Liver (tissue), 9 donors: ENCODE data around the gene SLC25A13. TPM values are rescaled to one million over a fixed set of nuclear protein-coding genes. Genes with fewer than 3 reads are reported as not detected.
A peak's percentile ranks its signal among the peaks of the same experiment; 100 is the strongest.

ENCODE experiments used
- DNase-seq: peaks from one replicate; pipeline ENCODE4 v3.0.0-alpha.2; 2017; ENCODE audit warnings: low spot score
- H3K27ac ChIP-seq, 2 donors: one replicate each; pipeline ENCODE4 v1.7.0; 2013; ENCODE audit warnings: inconsistent platforms in 2 of 2, low read length in 2 of 2, control low read depth in 1 of 2, low read depth in 1 of 2, mild to moderate bottlenecking in 1 of 2
- H3K27me3 ChIP-seq, 4 donors: one replicate each; pipeline versions ENCODE4 v1.6.1 to v1.7.0; 2013; ENCODE audit warnings: low read length in 3 of 4, inconsistent platforms in 1 of 4, mild to moderate bottlenecking in 1 of 4, moderate library complexity in 1 of 4; ENCODE audit not compliant: control insufficient read depth in 4 of 4, insufficient read depth in 4 of 4
- H3K36me3 ChIP-seq, 4 donors: one replicate each; pipeline versions ENCODE4 v1.6.1 to v1.7.0; 2013; ENCODE audit warnings: low read length in 3 of 4, mild to moderate bottlenecking in 3 of 4, low read depth in 1 of 4, moderate library complexity in 1 of 4; ENCODE audit not compliant: control insufficient read depth in 4 of 4, insufficient read depth in 3 of 4
- H3K4me1 ChIP-seq, 4 donors: one replicate each; pipeline versions ENCODE4 v1.6.1 to v1.7.0; 2013; ENCODE audit warnings: low read length in 3 of 4, mild to moderate bottlenecking in 3 of 4, moderate library complexity in 1 of 4; ENCODE audit not compliant: control insufficient read depth in 4 of 4, insufficient read depth in 4 of 4
- H3K4me3 ChIP-seq, 3 donors: one replicate each; pipeline versions ENCODE4 v1.6.1 to v1.7.0; 2013; ENCODE audit warnings: low read length in 3 of 3, control low read depth in 1 of 3, low read depth in 1 of 3, mild to moderate bottlenecking in 1 of 3
- H3K9ac ChIP-seq, 2 donors: one replicate each; pipeline ENCODE4 v1.7.0; 2013; ENCODE audit warnings: low read length in 2 of 2, mild to moderate bottlenecking in 2 of 2, moderate library complexity in 2 of 2, control low read depth in 1 of 2, low read depth in 1 of 2
- H3K9me3 ChIP-seq, 4 donors: one replicate each; pipeline versions ENCODE4 v1.6.1 to v1.7.0; 2013; ENCODE audit warnings: low read length in 3 of 4; ENCODE audit not compliant: control insufficient read depth in 4 of 4
- EGR1 ChIP-seq, 2 donors: IDR thresholded peaks; 2 replicates each; pipeline ENCODE4 v1.6.1; 2016 to 2018; ENCODE audit warnings: antibody characterized with exemption in 2 of 2, low read depth in 2 of 2
- FOXA1 ChIP-seq: IDR thresholded peaks from 2 replicates; pipeline ENCODE4 v1.6.1; 2016; ENCODE audit warnings: antibody characterized with exemption
- FOXA2 ChIP-seq: IDR thresholded peaks from 2 replicates; pipeline ENCODE4 v1.6.1; 2016; ENCODE audit warnings: antibody characterized with exemption
- GABPA ChIP-seq, 2 donors: IDR thresholded peaks in 1 of 2; conservative IDR thresholded peaks in 1 of 2; 2 replicates each; pipeline ENCODE4 v1.6.1; 2016; ENCODE audit warnings: antibody characterized with exemption in 2 of 2, mild to moderate bottlenecking in 1 of 2, moderate library complexity in 1 of 2
- HNF4A ChIP-seq, 2 donors: conservative IDR thresholded peaks; 2 replicates each; pipeline ENCODE4 v1.6.1; 2016; ENCODE audit warnings: antibody characterized with exemption in 2 of 2, mild to moderate bottlenecking in 2 of 2
- HNF4G ChIP-seq: IDR thresholded peaks from 2 replicates; pipeline ENCODE4 v1.6.1; 2016; ENCODE audit warnings: antibody characterized with exemption
- JUND ChIP-seq, 2 donors: IDR thresholded peaks; 2 replicates each; pipeline ENCODE4 v1.6.1; 2016; ENCODE audit warnings: antibody characterized with exemption in 2 of 2
- NR2F2 ChIP-seq: IDR thresholded peaks from 2 replicates; pipeline ENCODE4 v1.6.1; 2016; ENCODE audit warnings: antibody characterized with exemption
- RAD21 ChIP-seq, 2 donors: IDR thresholded peaks; 2 replicates each; pipeline ENCODE4 v1.6.1; 2016; ENCODE audit warnings: antibody characterized with exemption in 2 of 2, mild to moderate bottlenecking in 2 of 2
- RXRA ChIP-seq, 2 donors: IDR thresholded peaks; 2 replicates each; pipeline ENCODE4 v1.6.1; 2017 to 2018; ENCODE audit warnings: antibody characterized with exemption in 2 of 2, mild to moderate bottlenecking in 1 of 2
- SP1 ChIP-seq: IDR thresholded peaks from 2 replicates; pipeline ENCODE4 v1.6.1; 2018; ENCODE audit warnings: antibody characterized with exemption, mild to moderate bottlenecking
- TAF1 ChIP-seq: conservative IDR thresholded peaks from 2 replicates; pipeline ENCODE4 v1.6.1; 2016; ENCODE audit warnings: antibody characterized with exemption, mild to moderate bottlenecking
- YY1 ChIP-seq: IDR thresholded peaks from 2 replicates; pipeline ENCODE4 v1.6.1; 2016; ENCODE audit warnings: antibody characterized with exemption, mild to moderate bottlenecking
- WGBS: extraction: QIAGEN DNeasy Blood & Tissue Kit; methylation state at CpG from one replicate; pipeline ENCODE4 v1.1.7; 2013; 5-methylcytosine and 5-hydroxymethylcytosine counted together
- polyA plus RNA-seq, 2 donors: library from polyadenylated mRNA; stranded (reverse) in 1 of 2; unstranded in 1 of 2; fragments of 200-250 nt in 1 of 2; fragments of >200 nt in 1 of 2; fragmentation: Nextera tagmentation in 1 of 2; extraction: Ambion mirVana in 1 of 2; gene quantifications; one replicate each; pipeline versions ENCODE4 v1.2.1 to v1.2.3, GENCODE V29; 2013 to 2015
- total RNA-seq, 2 donors: library from RNA; depleted of rRNA; stranded (reverse); fragments of >200 nt; gene quantifications; one replicate each; pipeline ENCODE4 v1.2.3, GENCODE V29; 2014
- TF ChIP-seq, protein P1 (sequence below): IDR thresholded peaks from 2 replicates; pipeline ENCODE4 v1.6.1; 2016; ENCODE audit warnings: antibody characterized with exemption
- TF ChIP-seq, protein P2 (sequence below): fragments of 150-350 bp; IDR thresholded peaks from 2 replicates; pipeline ENCODE4 v1.5.1; 2017; ENCODE audit warnings: improper control_type of control experiment, low read depth, low read length; ENCODE audit not compliant: missing input control
- TF ChIP-seq, protein P3 (sequence below): IDR thresholded peaks from 2 replicates; pipeline ENCODE4 v1.6.1; 2016; ENCODE audit warnings: antibody characterized with exemption, mild to moderate bottlenecking
- TF ChIP-seq, protein P4 (sequence below): IDR thresholded peaks from 2 replicates; pipeline ENCODE4 v1.6.1; 2016; ENCODE audit warnings: antibody characterized with exemption
- TF ChIP-seq, protein P5 (sequence below): IDR thresholded peaks from 2 replicates; pipeline ENCODE4 v1.6.1; 2016; ENCODE audit warnings: antibody characterized with exemption
- donor health status: healthy.
- donor health status: healthy.
- donor health status: healthy.
- donor health status: healthy.
- donor health status: healthy.

SLC25A13 gene
- total and polyA plus RNA-seq, 4 donors = 45.6 to 116 (median 63.9) TPM

DNA sequence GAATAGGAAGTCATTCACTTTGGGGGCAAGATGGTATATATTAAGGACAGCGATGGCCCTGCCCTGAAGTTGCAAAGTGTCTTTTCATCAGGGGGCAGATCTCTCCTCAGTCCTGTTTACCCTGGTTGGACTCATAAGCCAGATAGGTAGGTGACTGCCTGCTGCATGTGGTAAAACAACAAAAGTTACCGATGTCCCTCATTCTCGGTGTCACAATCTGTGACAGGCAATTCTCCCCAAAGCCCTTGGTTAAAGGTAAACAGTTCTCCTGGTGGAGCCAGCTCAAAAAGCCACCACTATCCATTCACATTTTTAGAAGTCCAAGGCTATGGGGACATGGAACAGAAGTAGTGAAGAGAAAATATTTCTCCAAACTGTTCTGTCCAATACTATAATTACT, 9.9 kb upstream of the SLC25A13 start:
- H3K27me3 ChIP-seq = no peaks in the 10 kb centered on the region
- H3K4me1 ChIP-seq = peaks cover 0 to 13% (median 7%) of the 10 kb centered on the region in 4 donors
- H3K9me3 ChIP-seq = no peaks in the 10 kb centered on the region
- WGBS = 65% methylated on average over 3 of the region's 3 CpGs
- no peak for DNase-seq
- no peak overlapping the region for H3K27ac ChIP-seq
- H3K4me3 ChIP-seq = no peak overlapping the region
- TF ChIP-seq GABPA (IDR thresholded peaks at IDR 0.05 in 1 of 2, conservative IDR thresholded peaks at IDR 0.05 in 1 of 2) = no peak
- TF ChIP-seq HNF4A (conservative IDR thresholded peaks at IDR 0.05) = peak; percentile 61 to 63
- TF ChIP-seq, protein P1, sequence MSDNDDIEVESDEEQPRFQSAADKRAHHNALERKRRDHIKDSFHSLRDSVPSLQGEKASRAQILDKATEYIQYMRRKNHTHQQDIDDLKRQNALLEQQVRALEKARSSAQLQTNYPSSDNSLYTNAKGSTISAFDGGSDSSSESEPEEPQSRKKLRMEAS = peak; percentile 27
- TF ChIP-seq FOXA1 = no peak
- TF ChIP-seq TAF1 = no peak
- TF ChIP-seq EGR1 (IDR thresholded peaks at IDR 0.05; ENCODE audit: low read depth in 2 of 2) = no peak
- peak; percentile 47 to 66 for TF ChIP-seq RAD21 (IDR thresholded peaks at IDR 0.05)
- TF ChIP-seq YY1 = peak; percentile 37
- TF ChIP-seq, protein P2, sequence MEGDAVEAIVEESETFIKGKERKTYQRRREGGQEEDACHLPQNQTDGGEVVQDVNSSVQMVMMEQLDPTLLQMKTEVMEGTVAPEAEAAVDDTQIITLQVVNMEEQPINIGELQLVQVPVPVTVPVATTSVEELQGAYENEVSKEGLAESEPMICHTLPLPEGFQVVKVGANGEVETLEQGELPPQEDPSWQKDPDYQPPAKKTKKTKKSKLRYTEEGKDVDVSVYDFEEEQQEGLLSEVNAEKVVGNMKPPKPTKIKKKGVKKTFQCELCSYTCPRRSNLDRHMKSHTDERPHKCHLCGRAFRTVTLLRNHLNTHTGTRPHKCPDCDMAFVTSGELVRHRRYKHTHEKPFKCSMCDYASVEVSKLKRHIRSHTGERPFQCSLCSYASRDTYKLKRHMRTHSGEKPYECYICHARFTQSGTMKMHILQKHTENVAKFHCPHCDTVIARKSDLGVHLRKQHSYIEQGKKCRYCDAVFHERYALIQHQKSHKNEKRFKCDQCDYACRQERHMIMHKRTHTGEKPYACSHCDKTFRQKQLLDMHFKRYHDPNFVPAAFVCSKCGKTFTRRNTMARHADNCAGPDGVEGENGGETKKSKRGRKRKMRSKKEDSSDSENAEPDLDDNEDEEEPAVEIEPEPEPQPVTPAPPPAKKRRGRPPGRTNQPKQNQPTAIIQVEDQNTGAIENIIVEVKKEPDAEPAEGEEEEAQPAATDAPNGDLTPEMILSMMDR = no peak
- TF ChIP-seq JUND (IDR thresholded peaks at IDR 0.05) = no peak
- TF ChIP-seq, protein P3, sequence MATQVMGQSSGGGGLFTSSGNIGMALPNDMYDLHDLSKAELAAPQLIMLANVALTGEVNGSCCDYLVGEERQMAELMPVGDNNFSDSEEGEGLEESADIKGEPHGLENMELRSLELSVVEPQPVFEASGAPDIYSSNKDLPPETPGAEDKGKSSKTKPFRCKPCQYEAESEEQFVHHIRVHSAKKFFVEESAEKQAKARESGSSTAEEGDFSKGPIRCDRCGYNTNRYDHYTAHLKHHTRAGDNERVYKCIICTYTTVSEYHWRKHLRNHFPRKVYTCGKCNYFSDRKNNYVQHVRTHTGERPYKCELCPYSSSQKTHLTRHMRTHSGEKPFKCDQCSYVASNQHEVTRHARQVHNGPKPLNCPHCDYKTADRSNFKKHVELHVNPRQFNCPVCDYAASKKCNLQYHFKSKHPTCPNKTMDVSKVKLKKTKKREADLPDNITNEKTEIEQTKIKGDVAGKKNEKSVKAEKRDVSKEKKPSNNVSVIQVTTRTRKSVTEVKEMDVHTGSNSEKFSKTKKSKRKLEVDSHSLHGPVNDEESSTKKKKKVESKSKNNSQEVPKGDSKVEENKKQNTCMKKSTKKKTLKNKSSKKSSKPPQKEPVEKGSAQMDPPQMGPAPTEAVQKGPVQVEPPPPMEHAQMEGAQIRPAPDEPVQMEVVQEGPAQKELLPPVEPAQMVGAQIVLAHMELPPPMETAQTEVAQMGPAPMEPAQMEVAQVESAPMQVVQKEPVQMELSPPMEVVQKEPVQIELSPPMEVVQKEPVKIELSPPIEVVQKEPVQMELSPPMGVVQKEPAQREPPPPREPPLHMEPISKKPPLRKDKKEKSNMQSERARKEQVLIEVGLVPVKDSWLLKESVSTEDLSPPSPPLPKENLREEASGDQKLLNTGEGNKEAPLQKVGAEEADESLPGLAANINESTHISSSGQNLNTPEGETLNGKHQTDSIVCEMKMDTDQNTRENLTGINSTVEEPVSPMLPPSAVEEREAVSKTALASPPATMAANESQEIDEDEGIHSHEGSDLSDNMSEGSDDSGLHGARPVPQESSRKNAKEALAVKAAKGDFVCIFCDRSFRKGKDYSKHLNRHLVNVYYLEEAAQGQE = no peak
- no peak for TF ChIP-seq HNF4G
- TF ChIP-seq FOXA2 = no peak
- peak; percentile 19 to 35 for TF ChIP-seq RXRA (IDR thresholded peaks at IDR 0.05)
- TF ChIP-seq, protein P4, sequence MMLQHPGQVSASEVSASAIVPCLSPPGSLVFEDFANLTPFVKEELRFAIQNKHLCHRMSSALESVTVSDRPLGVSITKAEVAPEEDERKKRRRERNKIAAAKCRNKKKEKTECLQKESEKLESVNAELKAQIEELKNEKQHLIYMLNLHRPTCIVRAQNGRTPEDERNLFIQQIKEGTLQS = peak; percentile 9
- TF ChIP-seq NR2F2 = no peak
- TF ChIP-seq SP1 = peak; percentile 54
- TF ChIP-seq, protein P5, sequence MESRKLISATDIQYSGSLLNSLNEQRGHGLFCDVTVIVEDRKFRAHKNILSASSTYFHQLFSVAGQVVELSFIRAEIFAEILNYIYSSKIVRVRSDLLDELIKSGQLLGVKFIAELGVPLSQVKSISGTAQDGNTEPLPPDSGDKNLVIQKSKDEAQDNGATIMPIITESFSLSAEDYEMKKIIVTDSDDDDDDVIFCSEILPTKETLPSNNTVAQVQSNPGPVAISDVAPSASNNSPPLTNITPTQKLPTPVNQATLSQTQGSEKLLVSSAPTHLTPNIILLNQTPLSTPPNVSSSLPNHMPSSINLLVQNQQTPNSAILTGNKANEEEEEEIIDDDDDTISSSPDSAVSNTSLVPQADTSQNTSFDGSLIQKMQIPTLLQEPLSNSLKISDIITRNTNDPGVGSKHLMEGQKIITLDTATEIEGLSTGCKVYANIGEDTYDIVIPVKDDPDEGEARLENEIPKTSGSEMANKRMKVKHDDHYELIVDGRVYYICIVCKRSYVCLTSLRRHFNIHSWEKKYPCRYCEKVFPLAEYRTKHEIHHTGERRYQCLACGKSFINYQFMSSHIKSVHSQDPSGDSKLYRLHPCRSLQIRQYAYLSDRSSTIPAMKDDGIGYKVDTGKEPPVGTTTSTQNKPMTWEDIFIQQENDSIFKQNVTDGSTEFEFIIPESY = no peak
- H3K36me3 ChIP-seq = no peaks in the 10 kb centered on the region
- H3K9ac ChIP-seq = no peak overlapping the region
